Astrocyte of the spinal cord (primary cell): ENCODE measurements around the gene SCAMP3.

Source experiments
- DNase-seq: peaks from one replicate; pipeline ENCODE4 v3.0.0; 2011; ENCODE audit warnings: low read depth, low spot score
- H3K4me3 ChIP-seq: 2 replicates; pipeline ENCODE4 v1.5.1; 2011; ENCODE audit warnings: low read depth, mild to moderate bottlenecking, low read length, moderate library complexity
- CTCF ChIP-seq: IDR thresholded peaks from 2 replicates; pipeline ENCODE4 v1.5.1; 2012; ENCODE audit warnings: low read depth, mild to moderate bottlenecking, low read length, inconsistent platforms
- in situ Hi-C: cut with HindIII; loops from 2 replicates; pipeline ENCODE4 v1.10.0; 2017; ENCODE audit warnings: low sequenced_read_pairs

Gene SCAMP3

GRCh38 chr1:155285631-155286044 is 23.5 kb upstream of the SCAMP3 start:
- TF ChIP-seq CTCF = no peak
- in situ Hi-C loops = no loop called here
- no peak overlapping the region for H3K4me3 ChIP-seq
- no peak for DNase-seq

- no peak for DNase-seq
Measured at GRCh38 chr1:155285063-155285462, 22.9 kb upstream of the SCAMP3 start.

DNA sequence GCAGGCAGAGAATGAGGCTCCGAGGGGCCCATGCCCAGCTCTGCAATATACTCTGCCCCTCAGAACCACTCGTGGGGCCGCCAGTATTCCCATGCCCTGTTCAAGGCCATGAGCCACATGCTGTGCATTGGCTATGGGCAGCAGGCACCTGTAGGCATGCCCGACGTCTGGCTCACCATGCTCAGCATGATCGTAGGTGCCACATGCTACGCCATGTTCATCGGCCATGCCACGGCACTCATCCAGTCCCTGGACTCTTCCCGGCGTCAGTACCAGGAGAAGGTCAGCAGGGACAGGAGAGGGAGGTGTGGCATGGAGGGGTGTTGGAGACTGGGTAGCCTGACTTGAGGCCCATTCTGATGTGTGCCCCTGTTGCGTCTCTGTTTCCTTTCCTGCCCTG is 22.3 kb upstream of the SCAMP3 start:
- H3K4me3 ChIP-seq = no peak overlapping the region
- DNase-seq = no peak
- in situ Hi-C loops = no loop called here
- TF ChIP-seq CTCF = no peak

More at GRCh38 chr1:155285063-155285462, 22.9 kb upstream of the SCAMP3 start:
- TF ChIP-seq CTCF = no peak
- in situ Hi-C loops = no loop called here
- H3K4me3 ChIP-seq = no peak overlapping the region

GRCh38 chr1:155282488-155283091 is 20.4 kb upstream of the SCAMP3 start:
- in situ Hi-C loops = no loop called here
- H3K4me3 ChIP-seq = no peak overlapping the region
- no peak for TF ChIP-seq CTCF
- no peak for DNase-seq

GRCh38 chr1:155279268-155279667 is 17.1 kb upstream of the SCAMP3 start:
- no peak for TF ChIP-seq CTCF
- no peak overlapping the region for H3K4me3 ChIP-seq
- no peak for DNase-seq
- in situ Hi-C loops = no loop called here

DNA sequence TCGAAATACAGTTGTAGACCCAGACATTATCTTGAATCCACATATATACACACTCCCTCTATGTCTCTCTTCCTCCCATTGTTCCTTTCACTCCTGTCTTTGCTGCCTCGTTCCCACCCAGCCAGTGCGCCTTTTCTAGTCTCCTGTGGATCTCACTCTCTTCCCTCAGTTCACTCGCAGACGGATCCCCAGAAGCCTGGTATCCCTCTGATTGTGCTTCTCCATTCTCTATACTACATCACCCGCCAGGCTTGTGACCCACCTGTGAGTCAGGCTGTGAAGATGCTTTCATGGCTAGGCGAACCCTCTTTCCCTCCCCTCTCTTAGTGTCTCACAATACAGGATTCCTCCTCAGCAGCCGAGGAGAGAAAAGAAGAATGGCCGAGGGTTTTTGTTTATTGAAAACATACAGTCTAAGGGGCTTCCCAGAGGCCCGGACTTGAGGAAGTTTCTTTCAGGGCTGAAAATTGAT is 16.6 kb upstream of the SCAMP3 start:
- in situ Hi-C loops = no loop called here
- no peak for TF ChIP-seq CTCF
- no peak for DNase-seq
- no peak overlapping the region for H3K4me3 ChIP-seq
